Esophagus muscularis mucosa (tissue), 4 donors: ENCODE data around the gene CLEC4M. TPM values are rescaled to one million over a fixed set of nuclear protein-coding genes. Genes with fewer than 3 reads are reported as not detected.
"Not testable (repeated sequence)": the region's sequence is repeated elsewhere in the genome, so short reads cannot be mapped to it uniquely, and the experiment has no call there.

Experiments used
- DNase-seq: peaks from one replicate; pipeline ENCODE4 v3.0.0-alpha.2; 2017; ENCODE audit errors: extremely low spot score
- H3K27ac ChIP-seq, 4 donors: fragments of 200-600 bp; sonication (generic); replicated peaks in 1 of 4; 1 replicate in 3 of 4; 2 replicates in 1 of 4; pipeline ENCODE4 v1.5.1; 2016 to 2019; ENCODE audit warnings: mild to moderate bottlenecking in 1 of 4
- H3K27me3 ChIP-seq, 4 donors: fragments of 200-600 bp; sonication (generic); one replicate each; pipeline versions ENCODE4 v1.5.1 to v1.6.0; 2016 to 2019
- H3K36me3 ChIP-seq, 4 donors: fragments of 200-600 bp; sonication (generic); one replicate each; pipeline ENCODE4 v1.5.1; 2016 to 2019
- H3K4me1 ChIP-seq, 4 donors: fragments of 200-600 bp; sonication (generic); one replicate each; pipeline ENCODE4 v1.5.1; 2016 to 2019
- H3K4me3 ChIP-seq, 4 donors: fragments of 200-600 bp; sonication (generic); 1 replicate in 2 of 4; 2 replicates in 2 of 4; pipeline ENCODE4 v1.5.1; 2016 to 2019; ENCODE audit warnings: mild to moderate bottlenecking in 4 of 4, moderate library complexity in 1 of 4
- H3K9me3 ChIP-seq, 4 donors: fragments of 200-600 bp; sonication (generic); 1 replicate in 3 of 4; 2 replicates in 1 of 4; pipeline ENCODE4 v1.5.1; 2016 to 2019
- CTCF ChIP-seq, 3 experiments: fragments of 200-600 bp in 2 of 3; fragments of 450-650 bp in 1 of 3; sonication (generic) in 2 of 3; IDR thresholded peaks; one replicate each; pipeline ENCODE4 v1.5.1; 2017 to 2019; ENCODE audit warnings: antibody characterized with exemption in 3 of 3, mild to moderate bottlenecking in 2 of 3, moderate library complexity in 1 of 3
- EP300 ChIP-seq: sonication (generic); formaldehyde crosslinking; IDR thresholded peaks from one replicate; pipeline ENCODE4 v1.6.1; 2017; ENCODE audit warnings: antibody characterized with exemption
- POLR2A ChIP-seq: fragments of 450-650 bp; IDR thresholded peaks from one replicate; pipeline ENCODE4 v1.6.1; 2017; ENCODE audit warnings: antibody characterized with exemption, moderate library complexity, mild to moderate bottlenecking, low read depth
- POLR2AphosphoS5 ChIP-seq, 2 donors: sonication (generic); formaldehyde crosslinking; IDR thresholded peaks; one replicate each; pipeline ENCODE4 v1.6.1; 2017; ENCODE audit warnings: antibody characterized with exemption in 2 of 2
- WGBS: methylation state at CpG from one replicate; pipeline ENCODE4 v1.1.5; 2018; 5-methylcytosine and 5-hydroxymethylcytosine counted together
- intact Hi-C: fragments of 100-400 bp; cut with DNase I; formaldehyde crosslinking; loops from one replicate; pipeline ENCODE4 v1.15.1; 2023
- total RNA-seq, 4 donors: library from RNA; depleted of rRNA; stranded (reverse); fragments of >200 nt; gene quantifications; one replicate each; pipeline versions ENCODE4 v1.1.0 to v1.2.1, GENCODE V29; 2016

The CLEC4M gene
- total RNA-seq, 4 donors from 2014 or later, result not detected

- H3K36me3 ChIP-seq, result no peaks in the 10 kb centered on the region
- TF ChIP-seq POLR2A (no peak), CTCF (IDR thresholded peaks at IDR 0.05) (no peak), POLR2AphosphoS5 (IDR thresholded peaks at IDR 0.05) (no peak), EP300 (no peak)
- intact Hi-C loops, result no loop called here
- H3K9me3 ChIP-seq, result no peaks in the 10 kb centered on the region
- no peak overlapping the region for H3K27ac ChIP-seq
- H3K4me1 ChIP-seq, result no peaks in the 10 kb centered on the region
- WGBS, result 70% methylated on average over 12 of the region's 12 CpGs
- H3K27me3 ChIP-seq, result peaks cover 0 to 61% (median 0%) of the 10 kb centered on the region in 4 donors
- no peak overlapping the region for H3K4me3 ChIP-seq
- no peak for DNase-seq
Observed at GRCh38 chr19:7744871-7745650, 18.0 kb upstream of the CLEC4M start.

- 50% methylated on average over 1 of the region's 4 CpGs for WGBS
- H3K4me1 ChIP-seq, DNase-seq, H3K4me3 ChIP-seq, H3K36me3 ChIP-seq, intact Hi-C loops, H3K27ac ChIP-seq, H3K9me3 ChIP-seq: not testable (repeated sequence)
- peaks cover 0 to 54% (median 0%) of the 10 kb centered on the region in 4 donors for H3K27me3 ChIP-seq
Observed at GRCh38 chr19:7746306-7746705, 16.7 kb upstream of the CLEC4M start.

GRCh38 chr19:7746903-7747884 lies 15.8 kb upstream of the CLEC4M start, which contains the start of gene CD209:
CD209 (minus strand) TSS chr19:7747534; CDS start chr19:7747511, 23 bp downstream.
- Histone ChIP-seq H3K9me3 (no peaks in the 10 kb centered on the region), H3K4me1 (no peaks in the 10 kb centered on the region), H3K27me3 (peaks cover 0 to 51% (median 0%) of the 10 kb centered on the region in 4 donors), H3K27ac (no peak within 1 kb of the TSS), H3K4me3 (peak within 1 kb of the TSS in 1 of 4 donors; percentile 20), H3K36me3 (no peaks in the 10 kb centered on the region)
- WGBS, result 45% methylated on average over 7 of the region's 7 CpGs
- DNase-seq, result no peak
- intact Hi-C loops, result no loop called here
- TF ChIP-seq POLR2AphosphoS5 (IDR thresholded peaks at IDR 0.05) (no peak), POLR2A (no peak), CTCF (IDR thresholded peaks at IDR 0.05) (no peak), EP300 (no peak)

GRCh38 chr19:7748171-7748570 lies 14.9 kb upstream of the CLEC4M start:
- no peaks in the 10 kb centered on the region for H3K36me3 ChIP-seq
- peaks cover 0 to 51% (median 0%) of the 10 kb centered on the region in 4 donors for H3K27me3 ChIP-seq
- intact Hi-C loops, result no loop called here
- whole genome bisulfite sequencing, result 75% methylated on average over 2 of the region's 2 CpGs
- TF ChIP-seq EP300 (no peak), POLR2A (no peak), POLR2AphosphoS5 (IDR thresholded peaks at IDR 0.05) (no peak), CTCF (IDR thresholded peaks at IDR 0.05) (no peak)
- H3K9me3 ChIP-seq, result no peaks in the 10 kb centered on the region
- no peak overlapping the region for H3K27ac ChIP-seq
- H3K4me1 ChIP-seq, result no peaks in the 10 kb centered on the region
- no peak for DNase-seq
- H3K4me3 ChIP-seq, result no peak overlapping the region

GRCh38 chr19:7748756-7749155 lies 14.3 kb upstream of the CLEC4M start:
- H3K4me1 ChIP-seq, result no peaks in the 10 kb centered on the region
- H3K9me3 ChIP-seq, result no peaks in the 10 kb centered on the region
- no peak overlapping the region for H3K4me3 ChIP-seq
- no peak for DNase-seq
- H3K27ac ChIP-seq, result no peak overlapping the region
- peaks cover 0 to 51% (median 0%) of the 10 kb centered on the region in 4 donors for H3K27me3 ChIP-seq
- intact Hi-C loops, result no loop called here
- 9% methylated on average over 4 of the region's 4 CpGs for WGBS
- TF ChIP-seq EP300, result no peak
- no peak for TF ChIP-seq POLR2A
- no peak for TF ChIP-seq POLR2AphosphoS5 (IDR thresholded peaks at IDR 0.05)
- TF ChIP-seq CTCF (IDR thresholded peaks at IDR 0.05), result no peak
- H3K36me3 ChIP-seq, result no peaks in the 10 kb centered on the region
